Liver (tissue), 9 donors: Measurements from ENCODE around the gene NMBR. TPM values are rescaled to one million over a fixed set of nuclear protein-coding genes. Genes with fewer than 3 reads are reported as not detected.

Experiments
- DNase-seq: peaks from one replicate; pipeline ENCODE4 v3.0.0-alpha.2; 2017; ENCODE audit warnings: low spot score
- H3K27ac ChIP-seq, 2 donors: one replicate each; pipeline ENCODE4 v1.7.0; 2013; ENCODE audit warnings: inconsistent platforms in 2 of 2, low read length in 2 of 2, control low read depth in 1 of 2, low read depth in 1 of 2, mild to moderate bottlenecking in 1 of 2
- H3K27me3 ChIP-seq, 4 donors: one replicate each; pipeline versions ENCODE4 v1.6.1 to v1.7.0; 2013; ENCODE audit warnings: low read length in 3 of 4, inconsistent platforms in 1 of 4, mild to moderate bottlenecking in 1 of 4, moderate library complexity in 1 of 4; ENCODE audit not compliant: control insufficient read depth in 4 of 4, insufficient read depth in 4 of 4
- H3K36me3 ChIP-seq, 4 donors: one replicate each; pipeline versions ENCODE4 v1.6.1 to v1.7.0; 2013; ENCODE audit warnings: low read length in 3 of 4, mild to moderate bottlenecking in 3 of 4, low read depth in 1 of 4, moderate library complexity in 1 of 4; ENCODE audit not compliant: control insufficient read depth in 4 of 4, insufficient read depth in 3 of 4
- H3K4me1 ChIP-seq, 4 donors: one replicate each; pipeline versions ENCODE4 v1.6.1 to v1.7.0; 2013; ENCODE audit warnings: low read length in 3 of 4, mild to moderate bottlenecking in 3 of 4, moderate library complexity in 1 of 4; ENCODE audit not compliant: control insufficient read depth in 4 of 4, insufficient read depth in 4 of 4
- H3K4me3 ChIP-seq, 3 donors: one replicate each; pipeline versions ENCODE4 v1.6.1 to v1.7.0; 2013; ENCODE audit warnings: low read length in 3 of 3, control low read depth in 1 of 3, low read depth in 1 of 3, mild to moderate bottlenecking in 1 of 3
- H3K9ac ChIP-seq, 2 donors: one replicate each; pipeline ENCODE4 v1.7.0; 2013; ENCODE audit warnings: low read length in 2 of 2, mild to moderate bottlenecking in 2 of 2, moderate library complexity in 2 of 2, control low read depth in 1 of 2, low read depth in 1 of 2
- H3K9me3 ChIP-seq, 4 donors: one replicate each; pipeline versions ENCODE4 v1.6.1 to v1.7.0; 2013; ENCODE audit warnings: low read length in 3 of 4; ENCODE audit not compliant: control insufficient read depth in 4 of 4
- EGR1 ChIP-seq, 2 donors: IDR thresholded peaks; 2 replicates each; pipeline ENCODE4 v1.6.1; 2016 to 2018; ENCODE audit warnings: antibody characterized with exemption in 2 of 2, low read depth in 2 of 2
- FOXA1 ChIP-seq: IDR thresholded peaks from 2 replicates; pipeline ENCODE4 v1.6.1; 2016; ENCODE audit warnings: antibody characterized with exemption
- FOXA2 ChIP-seq: IDR thresholded peaks from 2 replicates; pipeline ENCODE4 v1.6.1; 2016; ENCODE audit warnings: antibody characterized with exemption
- GABPA ChIP-seq, 2 donors: IDR thresholded peaks in 1 of 2; conservative IDR thresholded peaks in 1 of 2; 2 replicates each; pipeline ENCODE4 v1.6.1; 2016; ENCODE audit warnings: antibody characterized with exemption in 2 of 2, mild to moderate bottlenecking in 1 of 2, moderate library complexity in 1 of 2
- HNF4A ChIP-seq, 2 donors: conservative IDR thresholded peaks; 2 replicates each; pipeline ENCODE4 v1.6.1; 2016; ENCODE audit warnings: antibody characterized with exemption in 2 of 2, mild to moderate bottlenecking in 2 of 2
- HNF4G ChIP-seq: IDR thresholded peaks from 2 replicates; pipeline ENCODE4 v1.6.1; 2016; ENCODE audit warnings: antibody characterized with exemption
- JUND ChIP-seq, 2 donors: IDR thresholded peaks; 2 replicates each; pipeline ENCODE4 v1.6.1; 2016; ENCODE audit warnings: antibody characterized with exemption in 2 of 2
- NR2F2 ChIP-seq: IDR thresholded peaks from 2 replicates; pipeline ENCODE4 v1.6.1; 2016; ENCODE audit warnings: antibody characterized with exemption
- RAD21 ChIP-seq, 2 donors: IDR thresholded peaks; 2 replicates each; pipeline ENCODE4 v1.6.1; 2016; ENCODE audit warnings: antibody characterized with exemption in 2 of 2, mild to moderate bottlenecking in 2 of 2
- RXRA ChIP-seq, 2 donors: IDR thresholded peaks; 2 replicates each; pipeline ENCODE4 v1.6.1; 2017 to 2018; ENCODE audit warnings: antibody characterized with exemption in 2 of 2, mild to moderate bottlenecking in 1 of 2
- SP1 ChIP-seq: IDR thresholded peaks from 2 replicates; pipeline ENCODE4 v1.6.1; 2018; ENCODE audit warnings: antibody characterized with exemption, mild to moderate bottlenecking
- TAF1 ChIP-seq: conservative IDR thresholded peaks from 2 replicates; pipeline ENCODE4 v1.6.1; 2016; ENCODE audit warnings: antibody characterized with exemption, mild to moderate bottlenecking
- YY1 ChIP-seq: IDR thresholded peaks from 2 replicates; pipeline ENCODE4 v1.6.1; 2016; ENCODE audit warnings: antibody characterized with exemption, mild to moderate bottlenecking
- WGBS: extraction: QIAGEN DNeasy Blood & Tissue Kit; methylation state at CpG from one replicate; pipeline ENCODE4 v1.1.7; 2013; 5-methylcytosine and 5-hydroxymethylcytosine counted together
- polyA plus RNA-seq, 2 donors: library from polyadenylated mRNA; stranded (reverse) in 1 of 2; unstranded in 1 of 2; fragments of 200-250 nt in 1 of 2; fragments of >200 nt in 1 of 2; fragmentation: Nextera tagmentation in 1 of 2; extraction: Ambion mirVana in 1 of 2; gene quantifications; one replicate each; pipeline versions ENCODE4 v1.2.1 to v1.2.3, GENCODE V29; 2013 to 2015
- total RNA-seq, 2 donors: library from RNA; depleted of rRNA; stranded (reverse); fragments of >200 nt; gene quantifications; one replicate each; pipeline ENCODE4 v1.2.3, GENCODE V29; 2014
- TF ChIP-seq, protein P1 (sequence below): IDR thresholded peaks from 2 replicates; pipeline ENCODE4 v1.6.1; 2016; ENCODE audit warnings: antibody characterized with exemption
- TF ChIP-seq, protein P2 (sequence below): IDR thresholded peaks from 2 replicates; pipeline ENCODE4 v1.6.1; 2016; ENCODE audit warnings: antibody characterized with exemption, mild to moderate bottlenecking
- TF ChIP-seq, protein P3 (sequence below): IDR thresholded peaks from 2 replicates; pipeline ENCODE4 v1.6.1; 2016; ENCODE audit warnings: antibody characterized with exemption
- TF ChIP-seq, protein P4 (sequence below): IDR thresholded peaks from 2 replicates; pipeline ENCODE4 v1.6.1; 2016; ENCODE audit warnings: antibody characterized with exemption
- TF ChIP-seq, protein P5 (sequence below): fragments of 150-350 bp; IDR thresholded peaks from 2 replicates; pipeline ENCODE4 v1.5.1; 2017; ENCODE audit warnings: improper control_type of control experiment, low read depth, low read length; ENCODE audit not compliant: missing input control
- donor health status: healthy.
- donor health status: healthy.
- donor health status: healthy.
- donor health status: healthy.
- donor health status: healthy.

The NMBR gene
- total RNA-seq, result not detected
- polyA plus RNA-seq, result not detected

DNA sequence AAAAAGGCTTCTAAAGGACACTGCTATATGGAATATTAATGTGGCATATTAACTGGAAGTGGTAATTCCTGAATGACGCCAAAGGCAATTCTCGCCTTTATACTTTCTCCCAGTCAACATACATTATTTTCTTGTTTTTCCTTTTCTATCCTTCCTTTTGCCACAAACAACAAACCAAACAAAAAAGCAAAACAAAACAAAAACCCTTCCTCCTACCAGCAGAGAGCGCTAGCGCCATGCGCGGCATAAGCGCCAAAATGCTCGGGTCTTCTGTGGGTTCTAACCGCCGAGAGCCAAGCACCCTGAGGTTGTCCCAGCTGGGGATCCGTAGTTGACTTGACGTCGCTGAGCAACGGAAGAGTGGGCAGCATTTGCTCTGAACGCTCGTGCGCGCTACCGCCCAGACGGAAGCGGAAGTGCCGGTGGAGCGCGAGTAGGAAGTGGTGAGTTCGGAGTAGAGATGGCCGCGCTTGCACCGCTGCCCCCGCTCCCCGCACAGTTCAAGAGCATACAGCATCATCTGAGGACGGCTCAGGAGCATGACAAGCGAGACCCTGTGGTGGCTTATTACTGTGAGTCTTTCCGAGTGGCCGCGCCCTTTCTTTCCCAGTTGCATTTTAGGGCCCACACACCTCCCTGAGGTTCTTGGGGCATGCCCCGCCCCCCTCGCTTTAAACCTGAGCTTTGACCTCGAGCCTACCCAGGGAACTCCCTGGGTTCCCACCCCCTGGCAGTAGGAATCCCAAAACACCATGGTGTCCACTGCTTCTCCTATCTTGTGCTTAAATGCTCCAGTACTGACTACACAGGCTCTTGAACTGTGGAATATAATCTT lies at the start of gene NMBR, which contains the start of gene VTA1:
NMBR (minus strand) TSS at position 295 of the 835 bp plus-strand sequence. CDS start 58,464 bp downstream, outside the sequence.
VTA1 (plus strand) TSS at position 436 of the 835 bp plus-strand sequence; CDS start at position 461, 25 bp downstream.
- DNase-seq, result peak; percentile 93
- WGBS, result under 1% methylated on average over 38 of the region's 38 CpGs
- H3K9me3 ChIP-seq, result no peaks in the 10 kb centered on the region
- peak within 1 kb of the TSS; percentile 13 to 43 for H3K27ac ChIP-seq
- H3K36me3 ChIP-seq, result no peaks in the 10 kb centered on the region
- peak within 1 kb of the TSS; percentile 63 to 92 (median 74) for H3K4me3 ChIP-seq
- H3K27me3 ChIP-seq, result no peaks in the 10 kb centered on the region
- TF ChIP-seq FOXA1 (no peak), SP1 (peak; percentile 70), EGR1 (IDR thresholded peaks at IDR 0.05; ENCODE audit: low read depth in 2 of 2) (peak; percentile 91), FOXA2 (no peak), GABPA (IDR thresholded peaks at IDR 0.05 in 1 of 2, conservative IDR thresholded peaks at IDR 0.05 in 1 of 2) (peak; percentile 87 to 98), JUND (IDR thresholded peaks at IDR 0.05) (peak in 1 of 2 donors; percentile 25), TAF1 (peak; percentile 41), RAD21 (IDR thresholded peaks at IDR 0.05) (peak; percentile 98 to 99), RXRA (IDR thresholded peaks at IDR 0.05) (peak; percentile 70 to 76), YY1 (peak; percentile 95), HNF4G (peak; percentile 41), NR2F2 (peak; percentile 79), HNF4A (conservative IDR thresholded peaks at IDR 0.05) (peak; percentile 55 to 78)
- TF ChIP-seq, protein P1, sequence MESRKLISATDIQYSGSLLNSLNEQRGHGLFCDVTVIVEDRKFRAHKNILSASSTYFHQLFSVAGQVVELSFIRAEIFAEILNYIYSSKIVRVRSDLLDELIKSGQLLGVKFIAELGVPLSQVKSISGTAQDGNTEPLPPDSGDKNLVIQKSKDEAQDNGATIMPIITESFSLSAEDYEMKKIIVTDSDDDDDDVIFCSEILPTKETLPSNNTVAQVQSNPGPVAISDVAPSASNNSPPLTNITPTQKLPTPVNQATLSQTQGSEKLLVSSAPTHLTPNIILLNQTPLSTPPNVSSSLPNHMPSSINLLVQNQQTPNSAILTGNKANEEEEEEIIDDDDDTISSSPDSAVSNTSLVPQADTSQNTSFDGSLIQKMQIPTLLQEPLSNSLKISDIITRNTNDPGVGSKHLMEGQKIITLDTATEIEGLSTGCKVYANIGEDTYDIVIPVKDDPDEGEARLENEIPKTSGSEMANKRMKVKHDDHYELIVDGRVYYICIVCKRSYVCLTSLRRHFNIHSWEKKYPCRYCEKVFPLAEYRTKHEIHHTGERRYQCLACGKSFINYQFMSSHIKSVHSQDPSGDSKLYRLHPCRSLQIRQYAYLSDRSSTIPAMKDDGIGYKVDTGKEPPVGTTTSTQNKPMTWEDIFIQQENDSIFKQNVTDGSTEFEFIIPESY, result peak; percentile 97
- TF ChIP-seq, protein P2, sequence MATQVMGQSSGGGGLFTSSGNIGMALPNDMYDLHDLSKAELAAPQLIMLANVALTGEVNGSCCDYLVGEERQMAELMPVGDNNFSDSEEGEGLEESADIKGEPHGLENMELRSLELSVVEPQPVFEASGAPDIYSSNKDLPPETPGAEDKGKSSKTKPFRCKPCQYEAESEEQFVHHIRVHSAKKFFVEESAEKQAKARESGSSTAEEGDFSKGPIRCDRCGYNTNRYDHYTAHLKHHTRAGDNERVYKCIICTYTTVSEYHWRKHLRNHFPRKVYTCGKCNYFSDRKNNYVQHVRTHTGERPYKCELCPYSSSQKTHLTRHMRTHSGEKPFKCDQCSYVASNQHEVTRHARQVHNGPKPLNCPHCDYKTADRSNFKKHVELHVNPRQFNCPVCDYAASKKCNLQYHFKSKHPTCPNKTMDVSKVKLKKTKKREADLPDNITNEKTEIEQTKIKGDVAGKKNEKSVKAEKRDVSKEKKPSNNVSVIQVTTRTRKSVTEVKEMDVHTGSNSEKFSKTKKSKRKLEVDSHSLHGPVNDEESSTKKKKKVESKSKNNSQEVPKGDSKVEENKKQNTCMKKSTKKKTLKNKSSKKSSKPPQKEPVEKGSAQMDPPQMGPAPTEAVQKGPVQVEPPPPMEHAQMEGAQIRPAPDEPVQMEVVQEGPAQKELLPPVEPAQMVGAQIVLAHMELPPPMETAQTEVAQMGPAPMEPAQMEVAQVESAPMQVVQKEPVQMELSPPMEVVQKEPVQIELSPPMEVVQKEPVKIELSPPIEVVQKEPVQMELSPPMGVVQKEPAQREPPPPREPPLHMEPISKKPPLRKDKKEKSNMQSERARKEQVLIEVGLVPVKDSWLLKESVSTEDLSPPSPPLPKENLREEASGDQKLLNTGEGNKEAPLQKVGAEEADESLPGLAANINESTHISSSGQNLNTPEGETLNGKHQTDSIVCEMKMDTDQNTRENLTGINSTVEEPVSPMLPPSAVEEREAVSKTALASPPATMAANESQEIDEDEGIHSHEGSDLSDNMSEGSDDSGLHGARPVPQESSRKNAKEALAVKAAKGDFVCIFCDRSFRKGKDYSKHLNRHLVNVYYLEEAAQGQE, result peak; percentile 87
- TF ChIP-seq, protein P3, sequence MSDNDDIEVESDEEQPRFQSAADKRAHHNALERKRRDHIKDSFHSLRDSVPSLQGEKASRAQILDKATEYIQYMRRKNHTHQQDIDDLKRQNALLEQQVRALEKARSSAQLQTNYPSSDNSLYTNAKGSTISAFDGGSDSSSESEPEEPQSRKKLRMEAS, result peak; percentile 99
- TF ChIP-seq, protein P4, sequence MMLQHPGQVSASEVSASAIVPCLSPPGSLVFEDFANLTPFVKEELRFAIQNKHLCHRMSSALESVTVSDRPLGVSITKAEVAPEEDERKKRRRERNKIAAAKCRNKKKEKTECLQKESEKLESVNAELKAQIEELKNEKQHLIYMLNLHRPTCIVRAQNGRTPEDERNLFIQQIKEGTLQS, result peak; percentile 56
- TF ChIP-seq, protein P5, sequence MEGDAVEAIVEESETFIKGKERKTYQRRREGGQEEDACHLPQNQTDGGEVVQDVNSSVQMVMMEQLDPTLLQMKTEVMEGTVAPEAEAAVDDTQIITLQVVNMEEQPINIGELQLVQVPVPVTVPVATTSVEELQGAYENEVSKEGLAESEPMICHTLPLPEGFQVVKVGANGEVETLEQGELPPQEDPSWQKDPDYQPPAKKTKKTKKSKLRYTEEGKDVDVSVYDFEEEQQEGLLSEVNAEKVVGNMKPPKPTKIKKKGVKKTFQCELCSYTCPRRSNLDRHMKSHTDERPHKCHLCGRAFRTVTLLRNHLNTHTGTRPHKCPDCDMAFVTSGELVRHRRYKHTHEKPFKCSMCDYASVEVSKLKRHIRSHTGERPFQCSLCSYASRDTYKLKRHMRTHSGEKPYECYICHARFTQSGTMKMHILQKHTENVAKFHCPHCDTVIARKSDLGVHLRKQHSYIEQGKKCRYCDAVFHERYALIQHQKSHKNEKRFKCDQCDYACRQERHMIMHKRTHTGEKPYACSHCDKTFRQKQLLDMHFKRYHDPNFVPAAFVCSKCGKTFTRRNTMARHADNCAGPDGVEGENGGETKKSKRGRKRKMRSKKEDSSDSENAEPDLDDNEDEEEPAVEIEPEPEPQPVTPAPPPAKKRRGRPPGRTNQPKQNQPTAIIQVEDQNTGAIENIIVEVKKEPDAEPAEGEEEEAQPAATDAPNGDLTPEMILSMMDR, result peak; percentile 84
- H3K4me1 ChIP-seq, result peaks cover 6 to 27% (median 18%) of the 10 kb centered on the region in 4 donors
- H3K9ac ChIP-seq, result peak within 1 kb of the TSS; percentile 76 to 79
